ENCODE data around the gene PRDX1.

PRDX1 gene

DNA sequence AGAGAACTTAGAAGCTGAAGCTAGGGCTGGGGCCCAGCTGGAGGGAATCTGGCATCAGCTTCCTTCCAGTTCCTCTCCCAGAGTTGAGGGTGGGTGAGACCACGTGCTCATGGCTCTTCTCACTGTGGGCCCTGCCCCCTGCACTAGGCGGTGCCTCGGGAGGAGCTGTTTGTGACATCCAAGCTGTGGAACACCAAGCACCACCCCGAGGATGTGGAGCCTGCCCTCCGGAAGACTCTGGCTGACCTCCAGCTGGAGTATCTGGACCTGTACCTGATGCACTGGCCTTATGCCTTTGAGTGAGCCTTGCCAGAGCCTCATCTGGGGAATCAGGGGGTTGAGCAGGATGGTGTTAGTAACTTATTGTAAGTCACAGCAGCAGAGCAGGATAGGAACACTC, 45.0 kb upstream of the PRDX1 start:
- DNase-seq (ENCODE audit: low read depth): no peak
- no peak overlapping the region for H3K4me3 ChIP-seq (ENCODE audit: low read depth, low read length)
- TF ChIP-seq, protein P1, sequence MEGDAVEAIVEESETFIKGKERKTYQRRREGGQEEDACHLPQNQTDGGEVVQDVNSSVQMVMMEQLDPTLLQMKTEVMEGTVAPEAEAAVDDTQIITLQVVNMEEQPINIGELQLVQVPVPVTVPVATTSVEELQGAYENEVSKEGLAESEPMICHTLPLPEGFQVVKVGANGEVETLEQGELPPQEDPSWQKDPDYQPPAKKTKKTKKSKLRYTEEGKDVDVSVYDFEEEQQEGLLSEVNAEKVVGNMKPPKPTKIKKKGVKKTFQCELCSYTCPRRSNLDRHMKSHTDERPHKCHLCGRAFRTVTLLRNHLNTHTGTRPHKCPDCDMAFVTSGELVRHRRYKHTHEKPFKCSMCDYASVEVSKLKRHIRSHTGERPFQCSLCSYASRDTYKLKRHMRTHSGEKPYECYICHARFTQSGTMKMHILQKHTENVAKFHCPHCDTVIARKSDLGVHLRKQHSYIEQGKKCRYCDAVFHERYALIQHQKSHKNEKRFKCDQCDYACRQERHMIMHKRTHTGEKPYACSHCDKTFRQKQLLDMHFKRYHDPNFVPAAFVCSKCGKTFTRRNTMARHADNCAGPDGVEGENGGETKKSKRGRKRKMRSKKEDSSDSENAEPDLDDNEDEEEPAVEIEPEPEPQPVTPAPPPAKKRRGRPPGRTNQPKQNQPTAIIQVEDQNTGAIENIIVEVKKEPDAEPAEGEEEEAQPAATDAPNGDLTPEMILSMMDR (IDR thresholded peaks at IDR 0.05; ENCODE audit: insufficient read depth, low read depth, low read length, missing control alignments): no peak

DNA sequence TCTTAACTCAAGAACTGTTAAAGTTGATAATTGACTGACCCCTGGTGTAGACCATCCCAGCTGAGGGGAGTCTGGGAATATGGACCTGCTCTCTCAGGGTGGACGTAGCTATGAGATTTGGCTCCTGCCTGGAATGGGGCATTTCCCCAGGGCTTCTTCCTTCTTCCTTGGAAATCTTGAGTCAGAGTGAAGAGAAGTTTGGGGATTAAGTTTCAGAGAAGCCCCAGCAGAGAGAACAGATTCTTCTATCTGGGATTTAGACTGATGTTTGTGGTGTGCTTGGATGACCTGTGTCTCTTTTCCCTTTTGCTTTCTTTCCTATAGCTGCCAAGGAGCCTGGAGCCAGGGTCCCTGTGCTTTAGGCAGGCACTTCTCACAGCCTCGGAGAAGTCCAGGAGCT, 42.2 kb upstream of the PRDX1 start:
- TF ChIP-seq, protein P1 (IDR thresholded peaks at IDR 0.05; ENCODE audit: insufficient read depth, low read depth, low read length, missing control alignments): no peak
- H3K4me3 ChIP-seq (ENCODE audit: low read depth, low read length): no peak overlapping the region
- DNase-seq (ENCODE audit: low read depth): no peak

DNA sequence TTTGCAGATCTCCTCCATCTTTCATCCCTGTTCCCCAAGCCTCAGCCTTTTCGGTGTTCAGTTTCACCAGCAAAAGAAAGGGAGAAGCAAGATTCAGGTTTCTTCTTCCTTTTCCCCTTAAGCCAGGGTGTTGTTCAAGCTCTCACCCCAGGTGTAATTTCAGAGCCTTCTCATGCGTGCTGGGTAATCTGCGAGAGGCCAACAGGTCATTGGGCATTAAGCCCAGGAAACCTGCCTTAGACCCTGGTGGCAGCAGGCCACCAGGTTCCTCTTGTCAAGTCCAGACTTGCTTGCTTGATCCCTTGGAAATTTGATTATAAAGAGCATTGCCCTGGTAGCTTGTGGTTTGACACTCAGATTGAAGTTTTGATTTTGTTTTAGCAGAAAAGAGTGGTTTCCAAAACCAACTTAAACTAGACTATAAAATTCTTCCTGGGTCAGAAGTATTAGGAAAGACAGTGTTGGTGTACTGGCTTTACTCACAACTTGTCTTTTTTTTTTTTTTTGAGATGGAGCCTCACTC, 35.8 kb upstream of the PRDX1 start:
- TF ChIP-seq, protein P1 (IDR thresholded peaks at IDR 0.05; ENCODE audit: insufficient read depth, low read depth, low read length, missing control alignments): no peak
- peak; percentile 16 for DNase-seq (ENCODE audit: low read depth)
- H3K4me3 ChIP-seq (ENCODE audit: low read depth, low read length): no peak overlapping the region

GRCh38 chr1:45554198-45554597, 32.5 kb upstream of the PRDX1 start:
- TF ChIP-seq, protein P1 (IDR thresholded peaks at IDR 0.05; ENCODE audit: insufficient read depth, low read depth, low read length, missing control alignments): no peak
- no peak for DNase-seq (ENCODE audit: low read depth)

GRCh38 chr1:45552331-45552730, 30.6 kb upstream of the PRDX1 start:
- TF ChIP-seq, protein P1 (IDR thresholded peaks at IDR 0.05; ENCODE audit: insufficient read depth, low read depth, low read length, missing control alignments): no peak
- DNase-seq (ENCODE audit: low read depth): peak; percentile 60
- H3K4me3 ChIP-seq (ENCODE audit: low read depth, low read length): peak overlapping the region; percentile 73

More at GRCh38 chr1:45554198-45554597, 32.5 kb upstream of the PRDX1 start:
- no peak overlapping the region for H3K4me3 ChIP-seq (ENCODE audit: low read depth, low read length)

DNA sequence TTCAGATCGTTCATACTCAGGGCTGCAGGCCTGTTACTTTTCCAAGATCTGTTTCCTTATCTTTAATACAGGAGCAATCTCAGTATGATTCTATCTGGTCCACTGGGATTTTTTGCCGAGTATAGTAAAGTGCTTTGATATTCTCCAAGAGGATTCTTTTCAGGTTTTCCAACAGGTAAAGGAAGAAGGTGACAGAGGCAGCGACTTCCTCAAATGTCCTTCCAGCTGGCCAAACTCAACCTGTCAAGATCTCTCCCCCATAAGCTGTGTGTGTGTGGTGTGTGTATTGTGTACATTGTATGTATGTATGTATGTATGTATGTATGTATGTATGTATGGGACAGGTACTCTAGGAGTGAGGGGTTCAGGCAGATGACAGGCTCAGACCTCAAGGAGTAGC, 30.0 kb upstream of the PRDX1 start:
- no peak for DNase-seq (ENCODE audit: low read depth)
- H3K4me3 ChIP-seq (ENCODE audit: low read depth, low read length): peak overlapping the region; percentile 73
- TF ChIP-seq, protein P1 (IDR thresholded peaks at IDR 0.05; ENCODE audit: insufficient read depth, low read depth, low read length, missing control alignments): no peak
